Posterior cingulate gyrus (tissue), 11 donors: ENCODE data around the gene SIGLEC14.

Source experiments
- DNase-seq, 10 donors: peaks; one replicate each; pipeline versions ENCODE4 v3.0.0 to v3.0.0-alpha.2; 2020 to 2021; ENCODE audit warnings: mixed read lengths in 3 of 10
- intact Hi-C: fragments of 100-400 bp; cut with DNase I; formaldehyde crosslinking; loops from one replicate; pipeline ENCODE4 v1.15.1; 2023

The SIGLEC14 gene

GRCh38 chr19:51593138-51593890 lies 53.3 kb downstream of the SIGLEC14 start:
- DNase-seq = no peak
- intact Hi-C loops = loop anchor here (10.0 kb wide), 1 partner anchor 311 kb away; the partner anchor contains the start of gene ZNF649
